Cardiac fibroblast (primary cell): Measurements from ENCODE around the gene FGD6.
"Not testable (repeated sequence)": the region's sequence is repeated elsewhere in the genome, so short reads cannot be mapped to it uniquely, and the experiment has no call there.

Experiments
- DNase-seq, 2 donors: peaks; one replicate each; pipeline versions ENCODE4 v3.0.0 to v3.0.0-alpha.2; 2010; ENCODE audit warnings: low read depth in 2 of 2
- H3K4me3 ChIP-seq, 2 donors: replicated peaks in 1 of 2; 1 replicate in 1 of 2; 2 replicates in 1 of 2; pipeline ENCODE4 v1.5.1; 2011; ENCODE audit warnings: low read depth in 2 of 2, low read length in 2 of 2, mild to moderate bottlenecking in 2 of 2, moderate library complexity in 1 of 2
- TF ChIP-seq, protein P1 (sequence below): IDR thresholded peaks from one replicate; pipeline ENCODE4 v1.5.1; 2011; ENCODE audit warnings: low read depth, mild to moderate bottlenecking, low read length, inconsistent platforms

FGD6 gene

DNA sequence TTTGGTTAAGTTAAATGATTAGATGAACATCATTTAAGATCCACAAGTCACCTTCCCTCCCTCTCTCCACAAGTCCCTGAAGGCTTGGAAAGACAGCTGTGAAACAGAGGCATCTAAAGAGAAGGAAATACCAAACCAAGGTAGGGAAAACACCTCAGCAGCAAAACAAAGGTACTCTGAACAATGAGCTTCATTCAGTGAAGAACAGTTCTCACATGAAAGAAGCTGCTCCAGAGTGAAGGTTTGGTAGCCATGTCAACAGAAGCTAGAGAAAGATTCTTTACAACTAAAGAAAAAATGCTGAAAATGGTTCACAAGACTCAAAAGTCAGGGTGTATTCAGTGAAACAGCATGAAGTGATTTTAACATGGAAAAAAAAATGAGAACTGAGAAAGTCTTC lies 69.4 kb downstream of the FGD6 start:
- H3K4me3 ChIP-seq: no peak overlapping the region
- no peak for DNase-seq

DNA sequence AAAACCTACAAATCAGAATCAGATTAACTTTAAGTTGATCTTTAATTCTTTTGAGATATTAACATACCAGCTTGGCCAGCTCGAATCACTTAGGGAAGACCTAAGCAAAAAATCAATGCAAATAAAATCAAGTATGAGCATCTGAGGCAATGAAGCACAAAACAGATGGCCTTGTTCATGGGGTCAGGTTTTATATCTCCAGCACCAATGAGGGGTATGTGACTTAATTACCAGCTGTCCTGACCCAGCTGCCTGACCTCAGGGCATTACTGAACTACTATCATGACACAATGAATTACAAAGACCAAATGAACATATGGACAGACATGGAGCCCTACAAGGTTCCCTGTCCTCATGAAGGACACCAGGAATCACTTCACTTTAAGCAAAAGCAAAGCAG lies 70.5 kb downstream of the FGD6 start:
- TF ChIP-seq, protein P1, sequence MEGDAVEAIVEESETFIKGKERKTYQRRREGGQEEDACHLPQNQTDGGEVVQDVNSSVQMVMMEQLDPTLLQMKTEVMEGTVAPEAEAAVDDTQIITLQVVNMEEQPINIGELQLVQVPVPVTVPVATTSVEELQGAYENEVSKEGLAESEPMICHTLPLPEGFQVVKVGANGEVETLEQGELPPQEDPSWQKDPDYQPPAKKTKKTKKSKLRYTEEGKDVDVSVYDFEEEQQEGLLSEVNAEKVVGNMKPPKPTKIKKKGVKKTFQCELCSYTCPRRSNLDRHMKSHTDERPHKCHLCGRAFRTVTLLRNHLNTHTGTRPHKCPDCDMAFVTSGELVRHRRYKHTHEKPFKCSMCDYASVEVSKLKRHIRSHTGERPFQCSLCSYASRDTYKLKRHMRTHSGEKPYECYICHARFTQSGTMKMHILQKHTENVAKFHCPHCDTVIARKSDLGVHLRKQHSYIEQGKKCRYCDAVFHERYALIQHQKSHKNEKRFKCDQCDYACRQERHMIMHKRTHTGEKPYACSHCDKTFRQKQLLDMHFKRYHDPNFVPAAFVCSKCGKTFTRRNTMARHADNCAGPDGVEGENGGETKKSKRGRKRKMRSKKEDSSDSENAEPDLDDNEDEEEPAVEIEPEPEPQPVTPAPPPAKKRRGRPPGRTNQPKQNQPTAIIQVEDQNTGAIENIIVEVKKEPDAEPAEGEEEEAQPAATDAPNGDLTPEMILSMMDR: no peak
- no peak for DNase-seq
- H3K4me3 ChIP-seq: no peak overlapping the region

More for the DNA sequence above, 69.4 kb downstream of the FGD6 start:
- TF ChIP-seq, protein P1: no peak

DNA sequence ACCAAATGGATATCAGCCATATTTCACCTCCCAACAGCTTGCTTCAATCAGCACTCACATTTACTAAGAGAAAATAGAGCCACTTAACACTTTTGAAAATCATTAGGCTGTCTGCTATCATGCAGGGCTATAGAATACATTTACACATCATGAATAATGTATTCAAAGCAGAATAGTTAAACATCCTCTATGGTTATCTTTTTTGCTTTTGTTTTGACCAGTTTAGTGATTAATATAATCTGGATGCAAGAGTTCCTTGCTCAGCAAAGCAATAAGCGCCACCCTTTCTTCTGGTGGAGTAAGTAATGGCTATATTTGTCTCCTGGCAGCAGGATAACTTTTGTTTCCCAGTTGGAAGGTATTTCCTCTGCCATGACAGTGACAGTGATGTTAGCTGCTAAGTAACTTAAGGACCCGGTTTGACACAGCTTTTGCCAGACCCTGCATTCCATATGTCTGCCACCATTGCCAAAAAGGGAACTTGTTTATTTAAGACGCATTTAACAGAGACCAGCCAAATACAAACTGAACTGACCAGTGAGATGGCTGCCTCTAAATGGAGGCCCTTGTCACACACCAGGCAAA lies 73.6 kb downstream of the FGD6 start:
- H3K4me3 ChIP-seq: no peak overlapping the region
- TF ChIP-seq, protein P1: no peak
- DNase-seq: peak; percentile 42 to 61

DNA sequence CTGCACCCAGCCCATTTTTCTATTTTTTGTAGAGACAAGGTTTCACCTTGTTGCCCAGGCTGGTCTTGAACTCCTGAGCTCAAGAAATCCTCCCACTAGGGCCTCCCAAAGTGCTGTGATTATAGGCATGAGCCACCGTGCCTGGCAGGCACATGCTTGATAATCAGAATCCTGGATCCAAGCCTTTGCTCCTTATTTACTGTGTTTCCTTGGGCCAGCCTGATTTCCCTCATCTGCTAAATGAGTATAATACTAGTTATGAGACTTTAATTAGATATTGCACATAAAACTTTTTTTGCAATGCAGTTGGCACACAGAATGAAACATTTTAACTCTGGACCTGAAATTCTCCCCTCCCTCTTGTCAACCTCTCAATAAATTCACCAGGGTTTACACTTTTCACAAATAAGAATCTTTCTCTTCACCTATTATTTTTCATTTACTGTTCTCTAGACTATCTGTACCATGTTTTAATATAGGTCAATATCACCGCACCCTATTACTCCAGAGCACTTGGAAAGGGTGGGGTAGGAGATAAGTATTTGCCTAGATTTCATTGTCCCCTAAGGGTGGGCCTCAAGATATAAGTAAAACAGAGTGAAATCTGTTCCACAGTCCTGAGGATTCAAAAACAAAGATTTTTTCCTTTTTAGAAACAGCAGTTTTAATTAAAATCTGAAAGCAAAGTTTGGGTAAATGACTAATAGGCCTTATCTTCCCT lies 74.7 kb downstream of the FGD6 start:
- DNase-seq: no peak
- TF ChIP-seq, protein P1: no peak
- H3K4me3 ChIP-seq: no peak overlapping the region

DNA sequence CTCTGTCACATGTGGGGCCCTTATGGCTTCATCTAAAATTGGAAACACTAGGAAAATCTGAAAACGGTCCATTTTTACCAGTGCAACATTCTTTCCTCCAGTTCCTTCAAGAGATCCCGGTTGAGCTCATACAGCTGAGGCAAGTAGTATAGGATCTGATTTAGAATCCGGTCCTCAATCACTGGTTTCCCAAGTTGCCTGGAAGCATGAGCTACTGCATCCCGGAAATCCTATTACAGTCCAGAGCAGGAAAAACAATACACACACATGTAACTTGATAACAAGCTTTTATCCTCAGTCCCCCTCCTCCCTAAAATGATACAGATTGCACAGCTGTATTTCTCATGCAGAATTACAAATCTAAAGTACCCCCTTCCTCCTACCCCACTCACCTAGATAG lies 76.0 kb downstream of the FGD6 start:
- DNase-seq: no peak
- H3K4me3 ChIP-seq: no peak overlapping the region
- TF ChIP-seq, protein P1: no peak

DNA sequence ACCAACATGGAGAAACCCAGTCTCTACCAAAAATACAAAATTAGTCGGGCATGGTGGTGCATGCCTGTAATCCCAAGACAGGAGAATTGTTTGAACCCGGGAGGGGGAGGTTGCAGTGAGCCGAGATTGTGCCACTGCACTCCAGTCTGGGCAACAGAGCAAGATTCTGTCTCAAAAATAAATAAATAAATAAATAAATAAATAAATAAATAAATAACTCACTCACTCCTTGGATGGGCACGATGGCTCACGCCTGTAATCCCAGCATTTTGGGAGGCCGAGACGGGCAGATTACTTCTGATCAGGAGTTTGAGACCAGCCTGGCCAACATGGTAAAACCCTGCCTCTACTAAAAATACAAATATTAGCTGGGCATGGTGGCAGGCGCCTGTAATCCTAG lies 79.2 kb downstream of the FGD6 start:
- not testable (repeated sequence) for DNase-seq, H3K4me3 ChIP-seq

DNA sequence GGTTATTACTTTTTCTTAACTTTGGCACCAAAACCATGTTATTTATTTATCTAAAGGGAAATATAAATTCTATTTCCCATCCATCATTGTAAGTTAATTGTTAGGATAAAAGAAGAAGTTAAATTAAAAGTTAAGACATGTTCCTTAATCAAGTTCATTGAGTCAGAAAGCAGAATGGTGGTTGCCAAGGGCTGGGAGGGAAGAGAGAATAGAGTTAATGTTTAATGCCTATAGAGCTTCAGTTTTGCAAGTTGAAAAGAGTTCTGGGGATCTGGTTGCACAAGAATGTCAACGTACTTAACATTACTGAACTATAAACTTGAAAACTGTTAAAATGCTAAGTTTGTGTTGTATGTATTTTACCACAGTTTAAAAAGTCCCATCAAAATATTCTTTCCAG lies 80.7 kb downstream of the FGD6 start:
- no peak overlapping the region for H3K4me3 ChIP-seq
- no peak for DNase-seq
- TF ChIP-seq, protein P1: no peak
